CD8-positive, alpha-beta memory T cell (primary cell): ENCODE results near the gene PRDX3. TPM values are rescaled to one million over a fixed set of nuclear protein-coding genes. Genes with fewer than 3 reads are reported as not detected.

Experiments used
- CTCF ChIA-PET: fragments of 350-600 bp; sonication (Branson Sonifier 250); formaldehyde crosslinking; loops from one replicate; lab custom pipeline; 2021; ENCODE audit warnings: antibody characterized with exemption; lab: Charles Lee
- POLR2A ChIA-PET: fragments of 350-600 bp; sonication (Branson Sonifier 250); formaldehyde crosslinking; loops from one replicate; lab custom pipeline; 2021; ENCODE audit warnings: antibody characterized with exemption; lab: Charles Lee
- DNase-seq, 5 donors: peaks; one replicate each; pipeline versions ENCODE4 v3.0.0 to v3.0.0-alpha.2; 2020 to 2022; ENCODE audit warnings: mixed read lengths in 1 of 5
- H3K27ac ChIP-seq: one replicate; pipeline ENCODE4 v1.7.0; 2013; ENCODE audit warnings: low read depth, mild to moderate bottlenecking, low read length, moderate library complexity
- H3K27me3 ChIP-seq: 2 replicates; pipeline ENCODE4 v1.7.0; 2013; ENCODE audit warnings: low read length, mild to moderate bottlenecking; ENCODE audit not compliant: insufficient read depth, poor library complexity, severe bottlenecking
- H3K36me3 ChIP-seq: 2 replicates; pipeline ENCODE4 v1.7.0; 2013; ENCODE audit warnings: mild to moderate bottlenecking, low read length, moderate library complexity; ENCODE audit not compliant: insufficient read depth
- H3K4me1 ChIP-seq: 2 replicates; pipeline ENCODE4 v1.7.0; 2013; ENCODE audit warnings: mild to moderate bottlenecking, low read length, moderate library complexity; ENCODE audit not compliant: insufficient read depth
- H3K4me3 ChIP-seq: 2 replicates; pipeline ENCODE4 v1.7.0; 2013; ENCODE audit warnings: mild to moderate bottlenecking, low read length
- H3K9me3 ChIP-seq: 2 replicates; pipeline ENCODE4 v1.7.0; 2013; ENCODE audit warnings: mild to moderate bottlenecking, low read length
- H3K27ac Mint-ChIP-seq, 8 donors: one replicate each; pipeline ENCODE4 v1.8.0; 2020 to 2021; ENCODE audit warnings: mixed read lengths in 8 of 8, mild to moderate bottlenecking in 6 of 8, inconsistent platforms in 3 of 8, moderate library complexity in 3 of 8
- H3K27me3 Mint-ChIP-seq, 2 donors: one replicate each; pipeline ENCODE4 v1.8.0; 2020 to 2021; ENCODE audit warnings: mixed read lengths in 2 of 2, mild to moderate bottlenecking in 1 of 2, moderate library complexity in 1 of 2
- H3K36me3 Mint-ChIP-seq, 3 donors: one replicate each; pipeline ENCODE4 v1.8.0; 2020 to 2021; ENCODE audit warnings: mixed read lengths in 3 of 3, inconsistent platforms in 1 of 3, mild to moderate bottlenecking in 1 of 3
- H3K4me1 Mint-ChIP-seq, 3 donors: one replicate each; pipeline ENCODE4 v1.8.0; 2020 to 2021; ENCODE audit warnings: mixed read lengths in 3 of 3, inconsistent platforms in 1 of 3, mild to moderate bottlenecking in 1 of 3
- H3K4me3 Mint-ChIP-seq, 7 donors: one replicate each; pipeline ENCODE4 v1.8.0; 2020 to 2021; ENCODE audit warnings: mixed read lengths in 7 of 7, mild to moderate bottlenecking in 6 of 7, moderate library complexity in 4 of 7, inconsistent platforms in 2 of 7
- H3K9me3 Mint-ChIP-seq, 5 donors: one replicate each; pipeline ENCODE4 v1.8.0; 2020 to 2022; ENCODE audit warnings: mixed read lengths in 5 of 5, mild to moderate bottlenecking in 3 of 5, moderate library complexity in 2 of 5, inconsistent platforms in 1 of 5
- polyA plus RNA-seq: library from polyadenylated mRNA; unstranded; fragments of 300-500 nt; fragmentation: Illumina TruSeq; gene quantifications from one replicate; pipeline ENCODE4 v1.2.3, GENCODE V29; 2021
- total RNA-seq, 2 experiments: library from RNA; stranded (reverse); gene quantifications; one replicate each; pipeline ENCODE4 v1.2.3, GENCODE V29; 2021

Gene PRDX3
- total and polyA plus RNA-seq, 3 experiments from 2014 or later = 83.3 to 207 (median 203) TPM

- no peak overlapping the region for H3K27ac Mint-ChIP-seq
- ChIA-PET CTCF (interaction anchor here (2.0 kb wide), 1 partner anchor 13 kb away, joined by 6 read pairs; the partner anchor contains the start of gene GRK5), POLR2A (interaction anchor here (0.6 kb wide), 1 partner anchor 298 kb away, joined by 3 read pairs; no protein-coding TSS in a partner anchor)
These were observed 41.3 kb upstream of the PRDX3 start for GRCh38 chr10:119219871-119220270.

GRCh38 chr10:119217991-119218490, 39.4 kb upstream of the PRDX3 start:
- Mint-ChIP-seq H3K36me3 (no peaks in the 10 kb centered on the region), H3K9me3 (no peaks in the 10 kb centered on the region), H3K4me3 (no peak overlapping the region), H3K27ac (peak overlapping the region in 1 of 8 donors; percentile 36), H3K27me3 (no peaks in the 10 kb centered on the region), H3K4me1 (peaks cover 5 to 41% (median 15%) of the 10 kb centered on the region in 3 donors)
- ChIA-PET CTCF (interaction anchor here (0.9 to 2.0 kb wide), 3 partner anchors 9 to 88 kb away, joined by 3 to 8 read pairs (median 6); partner anchors contain the start of gene GRK5), POLR2A (no interaction called here)
- Histone ChIP-seq H3K4me1 (peaks cover 30% of the 10 kb centered on the region), H3K9me3 (no peaks in the 10 kb centered on the region), H3K4me3 (no peak overlapping the region), H3K27ac (no peak overlapping the region), H3K36me3 (no peaks in the 10 kb centered on the region), H3K27me3 (no peaks in the 10 kb centered on the region)
- no peak for DNase-seq

More at GRCh38 chr10:119219871-119220270, 41.3 kb upstream of the PRDX3 start:
- Histone ChIP-seq H3K9me3 (no peaks in the 10 kb centered on the region), H3K27me3 (no peaks in the 10 kb centered on the region), H3K4me3 (no peak overlapping the region), H3K27ac (no peak overlapping the region), H3K4me1 (peaks cover 12% of the 10 kb centered on the region), H3K36me3 (no peaks in the 10 kb centered on the region)
- Mint-ChIP-seq H3K4me1 (peaks cover 1 to 30% (median 9%) of the 10 kb centered on the region in 3 donors), H3K9me3 (no peaks in the 10 kb centered on the region), H3K27me3 (no peaks in the 10 kb centered on the region), H3K36me3 (no peaks in the 10 kb centered on the region), H3K4me3 (no peak overlapping the region)
- no peak for DNase-seq

DNA sequence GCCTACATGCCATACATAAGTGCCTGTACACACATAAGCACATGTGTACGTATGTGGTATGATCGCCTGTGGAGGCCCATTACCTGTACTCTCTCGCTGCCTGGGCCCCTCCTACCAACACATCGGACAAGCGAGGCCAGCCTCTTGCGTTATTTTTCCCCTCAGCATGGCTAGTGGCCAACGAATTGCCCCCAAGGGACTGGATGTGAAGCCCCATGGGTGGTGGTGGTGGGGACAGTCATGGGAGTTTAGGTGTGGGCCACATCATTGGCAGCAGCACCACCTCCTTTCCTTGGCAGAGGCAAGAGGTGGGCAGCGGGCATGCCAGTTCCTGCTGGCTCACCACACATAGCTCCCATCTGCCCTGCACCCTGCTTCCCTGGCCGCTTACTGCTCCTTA, 38.8 kb upstream of the PRDX3 start:
- H3K27me3 ChIP-seq = no peaks in the 10 kb centered on the region
- H3K4me3 ChIP-seq = no peak overlapping the region
- H3K9me3 ChIP-seq = no peaks in the 10 kb centered on the region
- Mint-ChIP-seq H3K27me3 (no peaks in the 10 kb centered on the region), H3K4me1 (peaks cover 11 to 46% (median 18%) of the 10 kb centered on the region in 3 donors), H3K4me3 (no peak overlapping the region), H3K36me3 (no peaks in the 10 kb centered on the region), H3K27ac (no peak overlapping the region), H3K9me3 (no peaks in the 10 kb centered on the region)
- peaks cover 36% of the 10 kb centered on the region for H3K4me1 ChIP-seq
- H3K27ac ChIP-seq = no peak overlapping the region
- POLR2A ChIA-PET = no interaction called here
- CTCF ChIA-PET = interaction anchor here (0.9 to 2.0 kb wide), 2 partner anchors 8 to 89 kb away, joined by 3 to 8 read pairs; no protein-coding TSS in a partner anchor
- no peak for DNase-seq
- H3K36me3 ChIP-seq = no peaks in the 10 kb centered on the region

- no peak for DNase-seq
- H3K27me3 ChIP-seq = no peaks in the 10 kb centered on the region
- H3K4me1 ChIP-seq = peaks cover 49% of the 10 kb centered on the region
- no peaks in the 10 kb centered on the region for H3K36me3 ChIP-seq
- Mint-ChIP-seq H3K4me3 (no peak overlapping the region), H3K27me3 (no peaks in the 10 kb centered on the region), H3K9me3 (no peaks in the 10 kb centered on the region), H3K4me1 (peaks cover 24 to 51% (median 25%) of the 10 kb centered on the region in 3 donors), H3K27ac (no peak overlapping the region), H3K36me3 (no peaks in the 10 kb centered on the region)
- POLR2A ChIA-PET = no interaction called here
- no peak overlapping the region for H3K4me3 ChIP-seq
- no peaks in the 10 kb centered on the region for H3K9me3 ChIP-seq
- H3K27ac ChIP-seq = no peak overlapping the region
- CTCF ChIA-PET = no interaction called here
These were observed 37.5 kb upstream of the PRDX3 start for GRCh38 chr10:119216127-119216526.

DNA sequence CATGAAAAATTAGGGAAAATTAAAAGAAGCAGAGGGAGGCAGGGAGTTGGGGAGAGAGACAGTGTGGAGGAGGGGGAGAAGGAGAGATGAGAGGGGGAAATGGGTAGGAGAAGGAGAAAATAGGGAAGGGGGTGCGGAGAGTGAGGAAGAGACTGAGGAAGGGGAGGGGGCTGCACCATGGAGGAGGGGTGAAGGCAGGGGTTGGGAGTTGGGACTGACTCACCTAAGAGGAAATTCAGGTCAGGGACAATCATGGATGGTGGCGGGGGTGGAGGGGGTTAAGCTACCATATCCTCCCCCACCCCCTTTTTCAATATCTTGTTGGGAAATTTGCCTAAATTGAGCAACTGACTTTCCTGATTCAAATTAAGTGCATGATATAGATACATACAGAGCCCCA, 36.8 kb upstream of the PRDX3 start:
- Histone ChIP-seq H3K27me3 (no peaks in the 10 kb centered on the region), H3K4me1 (peaks cover 55% of the 10 kb centered on the region), H3K4me3 (no peak overlapping the region), H3K27ac (no peak overlapping the region), H3K36me3 (no peaks in the 10 kb centered on the region), H3K9me3 (no peaks in the 10 kb centered on the region)
- ChIA-PET CTCF (interaction anchor here (1.1 to 1.5 kb wide), 3 partner anchors 8 to 97 kb away, joined by 3 to 5 read pairs (median 3); partner anchors contain the start of gene GRK5), POLR2A (no interaction called here)
- Mint-ChIP-seq H3K9me3 (no peaks in the 10 kb centered on the region), H3K27me3 (no peaks in the 10 kb centered on the region), H3K36me3 (no peaks in the 10 kb centered on the region), H3K4me1 (peaks cover 24 to 56% (median 28%) of the 10 kb centered on the region in 3 donors), H3K27ac (no peak overlapping the region), H3K4me3 (no peak overlapping the region)
- no peak for DNase-seq

GRCh38 chr10:119211625-119212441, 33.2 kb upstream of the PRDX3 start:
- Mint-ChIP-seq H3K36me3 (peaks cover 0 to 4% (median 0%) of the 10 kb centered on the region in 3 donors), H3K27ac (peak overlapping the region; percentile 88 to 93 (median 89)), H3K4me3 (peak overlapping the region in 6 of 7 donors; percentile 42 to 77 (median 66)), H3K4me1 (peaks cover 44 to 68% (median 50%) of the 10 kb centered on the region in 3 donors), H3K9me3 (no peaks in the 10 kb centered on the region), H3K27me3 (peaks cover 0 to 2% of the 10 kb centered on the region in 2 donors)
- H3K4me3 ChIP-seq = peak overlapping the region; percentile 32
- H3K9me3 ChIP-seq = no peaks in the 10 kb centered on the region
- H3K27me3 ChIP-seq = no peaks in the 10 kb centered on the region
- H3K36me3 ChIP-seq = no peaks in the 10 kb centered on the region
- peaks cover 54% of the 10 kb centered on the region for H3K4me1 ChIP-seq
- CTCF ChIA-PET = interaction anchor here (0.8 to 8.6 kb wide), 4 partner anchors 11 to 233 kb away, joined by 3 to 112 read pairs (median 4); no protein-coding TSS in a partner anchor
- POLR2A ChIA-PET = interaction anchor here (1.1 to 1.4 kb wide), 2 partner anchors 58 to 90 kb away, joined by 4 read pairs; no protein-coding TSS in a partner anchor
- DNase-seq = peak in 2 of 5 donors; percentile 40 to 61
- peak overlapping the region; percentile 51 for H3K27ac ChIP-seq

DNA sequence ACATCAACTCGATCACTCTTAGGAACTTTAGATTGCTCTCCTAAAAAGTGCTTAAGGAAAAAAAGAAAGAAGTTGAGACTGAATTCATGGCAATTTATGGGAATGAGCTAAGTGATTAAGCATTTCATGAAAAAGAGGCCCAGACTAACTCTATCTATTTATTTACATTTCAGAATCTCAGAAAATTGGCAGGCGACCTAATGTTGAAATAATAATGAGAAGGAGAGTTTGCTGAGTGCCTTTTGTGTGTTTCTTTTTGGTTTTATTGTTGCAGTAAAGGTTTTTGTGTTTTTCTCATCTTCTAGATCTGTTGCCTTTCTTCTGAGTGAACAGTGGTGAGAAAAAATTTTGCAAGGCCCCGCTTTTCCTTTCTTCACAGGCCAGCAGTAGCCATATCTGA, 32.6 kb upstream of the PRDX3 start:
- Histone ChIP-seq H3K9me3 (no peaks in the 10 kb centered on the region), H3K4me1 (peaks cover 58% of the 10 kb centered on the region), H3K4me3 (peak overlapping the region; percentile 32), H3K27ac (no peak overlapping the region), H3K27me3 (no peaks in the 10 kb centered on the region), H3K36me3 (no peaks in the 10 kb centered on the region)
- peaks cover 0 to 2% of the 10 kb centered on the region in 2 donors for H3K27me3 Mint-ChIP-seq
- ChIA-PET CTCF (interaction anchor here (1.5 to 8.6 kb wide), 2 partner anchors 94 to 207 kb away, joined by 5 to 112 read pairs; no protein-coding TSS in a partner anchor), POLR2A (interaction anchor here (1.1 to 1.4 kb wide), 2 partner anchors 58 to 91 kb away, joined by 4 read pairs; no protein-coding TSS in a partner anchor)
- peaks cover 46 to 73% (median 54%) of the 10 kb centered on the region in 3 donors for H3K4me1 Mint-ChIP-seq
- no peaks in the 10 kb centered on the region for H3K9me3 Mint-ChIP-seq
- H3K4me3 Mint-ChIP-seq = peak overlapping the region in 4 of 7 donors; percentile 54 to 76 (median 66)
- DNase-seq = no peak
- H3K27ac Mint-ChIP-seq = peak overlapping the region in 7 of 8 donors; percentile 66 to 93 (median 89)
- H3K36me3 Mint-ChIP-seq = peaks cover 0 to 6% (median 0%) of the 10 kb centered on the region in 3 donors
